GM12878 (cell line): Measurements from ENCODE around the gene KHDC1. TPM values are rescaled to one million over a fixed set of nuclear protein-coding genes. Genes with fewer than 3 reads are reported as not detected.

Source experiments
- ATAC-seq: fragments of 200-7000 bp; cut with Tn5 transposase; 3 replicates; pipeline ENCODE4 v1.9.1; 2020; ENCODE audit warnings: mild to moderate bottlenecking, moderate library complexity
- BruUV-seq: library from RNA; stranded (reverse); fragments of 400-500 nt; replicated peaks from 2 replicates; lab custom pipeline; 2021; lab: Mats Ljungman, UMichigan
- CTCF ChIA-PET: fragments of 300-600 bp; sonication (Branson Sonifier 250); formaldehyde crosslinking; extraction: SDS; loops from one replicate; lab custom pipeline; 2021; ENCODE audit warnings: inconsistent platforms; lab: Yijun Ruan, JAX
- POLR2A ChIA-PET: fragments of 350-600 bp; formaldehyde crosslinking; extraction: SDS; loops from one replicate; lab custom pipeline; 2021; ENCODE audit warnings: inconsistent platforms; lab: Charles Lee
- RAD21 ChIA-PET: fragments of 300-600 bp; sonication (Branson Sonifier 250); formaldehyde crosslinking; loops from one replicate; lab custom pipeline; 2023; ENCODE audit warnings: antibody characterized with exemption; ENCODE audit not compliant: unreplicated experiment; lab: Charles Lee
- SMC1A ChIA-PET: fragments of 300-600 bp; sonication (Branson Sonifier 250); formaldehyde crosslinking; loops from one replicate; lab custom pipeline; 2023; ENCODE audit not compliant: unreplicated experiment, uncharacterized antibody; lab: Charles Lee
- DNase-seq: peaks from one replicate; pipeline ENCODE4 v3.0.0-alpha.2; 2011; ENCODE audit warnings: low read depth, low spot score
- FAIRE-seq: peaks from 3 replicates; lab custom pipeline; 2011; peaks lifted over from hg19 to GRCh38; lab: Jason Lieb, UNC
- H2AFZ ChIP-seq: 2 replicates; pipeline ENCODE4 v1.6.0; 2011; ENCODE audit warnings: low read depth, low read length, control low read depth; ENCODE audit not compliant: control insufficient read depth
- H3K27ac ChIP-seq: 2 replicates; pipeline ENCODE4 v1.5.1; 2011; ENCODE audit warnings: control low read depth; ENCODE audit not compliant: control insufficient read depth, insufficient read depth
- H3K27me3 ChIP-seq, 2 experiments: replicated peaks in 1 of 2; 2 replicates each; pipeline versions ENCODE4 v1.6.0 to v1.6.1; 2011; ENCODE audit warnings: low read length in 1 of 2; ENCODE audit not compliant: control insufficient read depth in 2 of 2, insufficient read depth in 2 of 2
- H3K36me3 ChIP-seq, 2 experiments: 2 replicates each; pipeline ENCODE4 v1.5.1; 2011; ENCODE audit warnings: low read length in 1 of 2; ENCODE audit not compliant: control insufficient read depth in 2 of 2, insufficient read depth in 2 of 2
- H3K4me1 ChIP-seq: 2 replicates; pipeline ENCODE4 v1.6.1; 2011; ENCODE audit warnings: mild to moderate bottlenecking, low read length, moderate library complexity, mixed read lengths; ENCODE audit not compliant: control insufficient read depth, insufficient read depth
- H3K4me2 ChIP-seq: 2 replicates; pipeline ENCODE4 v1.6.0; 2011; ENCODE audit warnings: control low read depth; ENCODE audit not compliant: control insufficient read depth, insufficient read depth
- H3K4me3 ChIP-seq: fragments of 200-600 bp; sonication (generic); 2 replicates; pipeline ENCODE4 v1.5.1; 2016
- H3K79me2 ChIP-seq: 2 replicates; pipeline ENCODE4 v1.6.0; 2011; ENCODE audit warnings: low read length; ENCODE audit not compliant: control insufficient read depth, insufficient read depth
- H3K9ac ChIP-seq: 2 replicates; pipeline ENCODE4 v1.8.0; 2011; ENCODE audit warnings: low read length, control low read depth, mixed read lengths; ENCODE audit not compliant: control insufficient read depth, insufficient read depth
- H3K9me3 ChIP-seq: replicated peaks from 3 replicates; pipeline ENCODE4 v1.5.1; 2011; ENCODE audit warnings: mild to moderate bottlenecking, low read length; ENCODE audit not compliant: control insufficient read depth, insufficient read depth
- H4K20me1 ChIP-seq: 2 replicates; pipeline ENCODE4 v1.6.0; 2011; ENCODE audit not compliant: control insufficient read depth, insufficient read depth
- ATF2 ChIP-seq: IDR thresholded peaks from 2 replicates; pipeline ENCODE4 v1.6.1; 2012; ENCODE audit warnings: low read length, inconsistent platforms
- CHD1 ChIP-seq: IDR thresholded peaks from 2 replicates; pipeline ENCODE4 v1.6.1; 2012; ENCODE audit warnings: low read depth, low read length, improper control_type of control experiment
- DPF2 ChIP-seq: fragments of 450-650 bp; IDR thresholded peaks from 2 replicates; pipeline ENCODE4 v1.6.1; 2017; ENCODE audit warnings: mild to moderate bottlenecking
- E2F8 ChIP-seq: fragments of 450-650 bp; IDR thresholded peaks from 2 replicates; pipeline ENCODE4 v1.6.1; 2018; ENCODE audit warnings: mild to moderate bottlenecking, low read depth, moderate library complexity; ENCODE audit not compliant: partially characterized antibody
- EED ChIP-seq: sonication (generic); IDR thresholded peaks from 2 replicates; pipeline ENCODE4 v1.6.1; 2016; ENCODE audit warnings: antibody characterized with exemption, low read depth
- FOS ChIP-seq: IDR thresholded peaks from 3 replicates; pipeline ENCODE4 v1.6.1; 2011; ENCODE audit warnings: borderline replicate concordance; ENCODE audit not compliant: insufficient read length; ENCODE audit errors: extremely low read depth
- GATAD2B ChIP-seq: fragments of 450-650 bp; conservative IDR thresholded peaks from 2 replicates; pipeline ENCODE4 v1.6.1; 2017; ENCODE audit warnings: low read depth, mild to moderate bottlenecking, moderate library complexity
- KLF5 ChIP-seq: fragments of 450-650 bp; IDR thresholded peaks from 2 replicates; pipeline ENCODE4 v1.6.1; 2014; ENCODE audit warnings: mild to moderate bottlenecking; ENCODE audit not compliant: partially characterized antibody
- MTA2 ChIP-seq: fragments of 450-650 bp; IDR thresholded peaks from 2 replicates; pipeline ENCODE4 v1.6.1; 2016; ENCODE audit warnings: low read depth, mild to moderate bottlenecking, moderate library complexity
- MYC ChIP-seq: IDR thresholded peaks from 2 replicates; pipeline ENCODE4 v1.6.1; 2011; ENCODE audit warnings: mild to moderate bottlenecking, low read length, moderate library complexity, inconsistent platforms; ENCODE audit not compliant: insufficient read depth, insufficient replicate concordance, insufficient read length, severe bottlenecking
- NR2F1 ChIP-seq: fragments of 450-650 bp; conservative IDR thresholded peaks from 2 replicates; pipeline ENCODE4 v1.6.1; 2017; ENCODE audit warnings: mild to moderate bottlenecking
- PKNOX1 ChIP-seq: fragments of 450-650 bp; IDR thresholded peaks from 2 replicates; pipeline ENCODE4 v1.6.1; 2016; ENCODE audit warnings: mild to moderate bottlenecking
- POLR2AphosphoS2 ChIP-seq: IDR thresholded peaks from 2 replicates; pipeline ENCODE4 v1.6.1; 2011; ENCODE audit warnings: low read depth, mild to moderate bottlenecking, low read length, improper control_type of control experiment, moderate library complexity
- RAD21 ChIP-seq: IDR thresholded peaks from 2 replicates; pipeline ENCODE4 v1.6.1; 2011; ENCODE audit warnings: mild to moderate bottlenecking, low read depth, low read length, moderate library complexity; ENCODE audit not compliant: insufficient read depth
- RAD51 ChIP-seq: fragments of 450-650 bp; IDR thresholded peaks from 2 replicates; pipeline ENCODE4 v1.6.1; 2016; ENCODE audit warnings: moderate library complexity, mild to moderate bottlenecking, inconsistent platforms
- REST ChIP-seq: IDR thresholded peaks from 2 replicates; pipeline ENCODE4 v1.6.1; 2012; ENCODE audit warnings: mild to moderate bottlenecking, low read depth, low read length
- STAT3 ChIP-seq: IDR thresholded peaks from 2 replicates; pipeline ENCODE4 v1.6.1; 2011; ENCODE audit warnings: low read depth, low read length, improper control_type of control experiment
- WGBS: methylation state at CpG from one replicate; pipeline ENCODE4 v1.1.6; 2016; ENCODE audit warnings: low lambda C conversion rate; ENCODE audit not compliant: insufficient replicate concordance, insufficient coverage; ENCODE audit errors: missing lambda C conversion rate; 5-methylcytosine and 5-hydroxymethylcytosine counted together
- in situ Hi-C: fragments of 300-500 bp; cut with MboI; formaldehyde crosslinking; loops from 9 replicates; pipeline ENCODE4 v1.14.3; 2018; ENCODE audit warnings: mixed read lengths
- intact Hi-C: fragments of 100-400 bp; cut with micrococcal nuclease; formaldehyde crosslinking; loops from one replicate; pipeline ENCODE4 v1.14.2; 2022; ENCODE audit not compliant: unreplicated experiment
- polyA plus RNA-seq, 11 experiments: library from polyadenylated mRNA; depleted of rRNA in 4 of 11; unstranded in 6 of 11; stranded (reverse) in 5 of 11; fragments of >200 nt; fragmentation: Nextera tagmentation in 4 of 11; fragmentation: Illumina TruSeq in 1 of 11; extraction: Ambion mirVana in 4 of 11; extraction: Trizol in 1 of 11; gene quantifications; 1 replicate in 1 of 11; 2 replicates in 10 of 11; pipeline versions ENCODE4 v1.2.1 to v1.2.3, GENCODE V29; 2011 to 2016; ENCODE audit warnings: inconsistent platforms in 2 of 11, missing spikeins in 2 of 11, low read depth in 1 of 11
- total RNA-seq, 4 experiments: library from RNA; depleted of rRNA in 3 of 4; stranded (reverse); fragments of >200 nt in 3 of 4; fragmentation: Illumina TruSeq in 1 of 4; extraction: Trizol in 1 of 4; gene quantifications; 2 replicates each; pipeline versions ENCODE4 v1.2.1 to v1.2.3, GENCODE V29; 2013 to 2021

The KHDC1 gene
- total and polyA plus RNA-seq, 10 of the 15 experiments (the other 5 are each of a cell fraction or from before 2014, with no cell fraction given): 3.3 to 8.7 (median 6.3) TPM

GRCh38 chr6:73231986-73232391 is 31.0 kb downstream of the KHDC1 start:
- 0% methylated on average over 1 of the region's 1 CpG for WGBS
- SMC1A ChIA-PET: interaction anchor here (0.8 to 1.4 kb wide), 3 partner anchors 15 to 572 kb away, joined by 3 read pairs; no protein-coding TSS in a partner anchor
- peak; percentile 89 for ATAC-seq
- TF ChIP-seq FOS (no peak), RAD51 (no peak), MYC (no peak), MTA2 (peak; percentile 90), REST (no peak), GATAD2B (no peak), NR2F1 (no peak), CHD1 (no peak), KLF5 (no peak), ATF2 (no peak), EED (no peak), RAD21 (no peak), POLR2AphosphoS2 (no peak), E2F8 (no peak), STAT3 (no peak), PKNOX1 (peak; percentile 48), DPF2 (peak; percentile 38; the same call in 1 of the 2 replicates)

More at GRCh38 chr6:73231986-73232391, 31.0 kb downstream of the KHDC1 start:
- Histone ChIP-seq H2AFZ (no peak overlapping the region), H3K9me3 (no peaks in the 10 kb centered on the region), H3K4me1 (no peaks in the 10 kb centered on the region), H3K27ac (no peak overlapping the region), H3K36me3 (no peaks in the 10 kb centered on the region), H3K4me3 (no peak overlapping the region), H4K20me1 (no peaks in the 10 kb centered on the region), H3K4me2 (no peak overlapping the region), H3K9ac (no peak overlapping the region), H3K27me3 (no peaks in the 10 kb centered on the region), H3K79me2 (no peaks in the 10 kb centered on the region)
- RAD21 ChIA-PET: no interaction called here
- POLR2A ChIA-PET: no interaction called here
- FAIRE-seq: no peak
- DNase-seq: peak; percentile 17
- intact Hi-C loops: no loop called here
- CTCF ChIA-PET: interaction anchor here (0.7 to 1.6 kb wide), 5 partner anchors 17 to 540 kb away, joined by 3 to 6 read pairs (median 3); no protein-coding TSS in a partner anchor
- in situ Hi-C loops: no loop called here
- no TSS peak for BruUV-seq
